Measurements from ENCODE around the gene EHBP1. TPM values are rescaled to one million over a fixed set of nuclear protein-coding genes. Genes with fewer than 3 reads are reported as not detected.

EHBP1 gene
- total RNA-seq, 6 experiments from 2014 or later = 40.4 to 66.6 (median 46.3) TPM

DNA sequence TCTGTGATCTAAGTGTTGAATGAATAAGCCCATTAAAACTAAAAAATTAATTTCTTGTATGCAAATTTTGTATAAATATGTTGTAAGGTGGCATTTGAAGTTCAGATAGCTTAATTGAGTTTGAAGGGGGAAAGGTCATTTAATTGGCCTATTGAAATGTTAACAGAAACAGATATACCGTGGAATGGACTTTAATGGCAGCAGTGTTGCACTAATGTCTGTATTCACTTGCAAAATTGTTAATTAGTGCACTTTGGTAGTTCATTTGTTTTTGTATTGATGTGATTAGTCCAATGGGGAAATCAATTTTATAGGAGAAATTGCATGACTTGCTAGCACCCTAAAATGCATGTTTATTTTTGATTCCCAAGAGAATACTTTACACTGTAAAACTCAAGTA, 303.3 kb downstream of the EHBP1 start:
- H3K27ac ChIP-seq = no peak overlapping the region
- intact Hi-C loops (cut with DNase I) = no loop called here
- H3K36me3 ChIP-seq = peaks cover 0 to 9% (median 4%) of the 10 kb centered on the region in 4 donors
- H3K9me3 ChIP-seq = no peaks in the 10 kb centered on the region
- H3K27me3 ChIP-seq = no peaks in the 10 kb centered on the region
- H3K4me3 ChIP-seq = no peak overlapping the region
- TF ChIP-seq, protein P1, sequence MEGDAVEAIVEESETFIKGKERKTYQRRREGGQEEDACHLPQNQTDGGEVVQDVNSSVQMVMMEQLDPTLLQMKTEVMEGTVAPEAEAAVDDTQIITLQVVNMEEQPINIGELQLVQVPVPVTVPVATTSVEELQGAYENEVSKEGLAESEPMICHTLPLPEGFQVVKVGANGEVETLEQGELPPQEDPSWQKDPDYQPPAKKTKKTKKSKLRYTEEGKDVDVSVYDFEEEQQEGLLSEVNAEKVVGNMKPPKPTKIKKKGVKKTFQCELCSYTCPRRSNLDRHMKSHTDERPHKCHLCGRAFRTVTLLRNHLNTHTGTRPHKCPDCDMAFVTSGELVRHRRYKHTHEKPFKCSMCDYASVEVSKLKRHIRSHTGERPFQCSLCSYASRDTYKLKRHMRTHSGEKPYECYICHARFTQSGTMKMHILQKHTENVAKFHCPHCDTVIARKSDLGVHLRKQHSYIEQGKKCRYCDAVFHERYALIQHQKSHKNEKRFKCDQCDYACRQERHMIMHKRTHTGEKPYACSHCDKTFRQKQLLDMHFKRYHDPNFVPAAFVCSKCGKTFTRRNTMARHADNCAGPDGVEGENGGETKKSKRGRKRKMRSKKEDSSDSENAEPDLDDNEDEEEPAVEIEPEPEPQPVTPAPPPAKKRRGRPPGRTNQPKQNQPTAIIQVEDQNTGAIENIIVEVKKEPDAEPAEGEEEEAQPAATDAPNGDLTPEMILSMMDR (IDR thresholded peaks at IDR 0.05) = no peak
- no peak for TF ChIP-seq POLR2A (IDR thresholded peaks at IDR 0.05)
- DNase-seq (no peak), ATAC-seq (no peak)
- no peaks in the 10 kb centered on the region for H3K4me1 ChIP-seq
- 70% methylated on average over 1 of the region's 1 CpG for WGBS (ENCODE audit: insufficient coverage, low coverage, low lambda C conversion rate, missing lambda C conversion rate)

DNA sequence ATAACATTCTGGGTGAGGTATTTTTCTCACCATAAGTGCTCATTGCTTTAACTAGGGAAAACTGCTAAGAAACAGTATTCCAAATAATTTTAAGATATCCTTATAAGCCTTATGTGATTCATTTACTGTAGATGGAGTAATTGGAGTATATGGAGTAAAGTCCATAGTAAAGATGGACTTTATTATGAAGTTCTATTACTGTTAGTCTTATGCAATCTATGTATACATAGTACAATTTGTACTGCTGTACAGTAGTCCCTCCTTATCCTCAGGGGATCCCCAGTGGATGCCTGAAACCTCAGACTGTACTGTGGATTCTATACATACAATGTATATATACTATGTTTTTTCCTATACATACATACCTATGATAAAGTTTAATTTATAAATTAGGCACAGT, 304.0 kb downstream of the EHBP1 start:
- no peak overlapping the region for H3K27ac ChIP-seq
- ATAC-seq (peak in 2 of 4 donors; percentile 23 to 36), DNase-seq (no peak)
- peaks cover 0 to 12% (median 3%) of the 10 kb centered on the region in 4 donors for H3K36me3 ChIP-seq
- H3K27me3 ChIP-seq = no peaks in the 10 kb centered on the region
- H3K9me3 ChIP-seq = no peaks in the 10 kb centered on the region
- no peaks in the 10 kb centered on the region for H3K4me1 ChIP-seq
- intact Hi-C loops (cut with DNase I) = no loop called here
- H3K4me3 ChIP-seq = no peak overlapping the region
- TF ChIP-seq, protein P1 (IDR thresholded peaks at IDR 0.05) = no peak
- no peak for TF ChIP-seq POLR2A (IDR thresholded peaks at IDR 0.05)

DNA sequence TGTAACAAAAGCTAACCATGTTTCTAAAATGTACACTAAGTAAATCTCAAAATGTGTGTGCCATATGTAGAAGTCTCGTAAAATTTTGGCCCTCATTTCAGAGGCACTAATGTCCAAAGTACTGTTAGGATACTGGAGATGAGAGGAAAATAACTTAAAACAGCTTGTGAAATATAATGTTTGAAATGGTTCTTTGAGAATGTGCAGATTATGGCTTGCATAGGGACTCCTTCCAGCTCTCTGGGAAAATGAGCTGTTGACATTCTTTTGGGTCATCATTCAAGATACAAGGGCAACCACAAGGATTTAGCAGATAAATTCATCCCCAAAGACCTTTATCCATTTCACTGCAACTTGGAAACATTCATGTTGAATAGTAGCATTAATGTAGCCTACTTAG, 307.0 kb downstream of the EHBP1 start:
- 94% methylated on average over 1 of the region's 1 CpG for WGBS (ENCODE audit: insufficient coverage, low coverage, low lambda C conversion rate, missing lambda C conversion rate)

DNA sequence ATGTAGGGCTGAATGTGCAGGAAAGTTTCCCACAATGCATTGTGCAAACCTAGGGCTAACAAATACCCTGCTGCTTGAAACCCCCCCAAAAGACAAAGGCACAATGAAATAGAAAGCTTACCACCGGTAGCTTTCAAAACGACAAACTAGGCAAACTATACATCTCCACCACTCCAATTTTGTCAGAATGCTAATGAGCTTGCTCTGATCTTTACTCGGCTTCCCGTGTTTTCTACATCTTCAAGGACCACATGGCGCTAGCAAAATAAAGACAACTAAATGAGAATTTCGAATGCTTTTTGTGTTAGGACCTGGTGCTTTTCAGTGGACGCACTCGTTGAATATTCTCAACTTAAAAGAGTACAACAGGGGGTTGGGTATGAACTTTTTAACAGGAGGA, 307.9 kb downstream of the EHBP1 start:
- TF ChIP-seq, protein P1 (IDR thresholded peaks at IDR 0.05) = no peak
- no peak for TF ChIP-seq POLR2A (IDR thresholded peaks at IDR 0.05)

More for the DNA sequence above, 307.0 kb downstream of the EHBP1 start:
- no peak for ATAC-seq
- H3K27ac ChIP-seq = no peak overlapping the region
- H3K9me3 ChIP-seq = no peaks in the 10 kb centered on the region
- TF ChIP-seq POLR2A (IDR thresholded peaks at IDR 0.05) = no peak
- TF ChIP-seq, protein P1 (IDR thresholded peaks at IDR 0.05) = no peak
- no peak for DNase-seq
- no peaks in the 10 kb centered on the region for H3K4me1 ChIP-seq
- no peak overlapping the region for H3K4me3 ChIP-seq
- H3K27me3 ChIP-seq = no peaks in the 10 kb centered on the region
- intact Hi-C loops (cut with DNase I) = no loop called here
- H3K36me3 ChIP-seq = peaks cover 0 to 20% (median 0%) of the 10 kb centered on the region in 4 donors

DNA sequence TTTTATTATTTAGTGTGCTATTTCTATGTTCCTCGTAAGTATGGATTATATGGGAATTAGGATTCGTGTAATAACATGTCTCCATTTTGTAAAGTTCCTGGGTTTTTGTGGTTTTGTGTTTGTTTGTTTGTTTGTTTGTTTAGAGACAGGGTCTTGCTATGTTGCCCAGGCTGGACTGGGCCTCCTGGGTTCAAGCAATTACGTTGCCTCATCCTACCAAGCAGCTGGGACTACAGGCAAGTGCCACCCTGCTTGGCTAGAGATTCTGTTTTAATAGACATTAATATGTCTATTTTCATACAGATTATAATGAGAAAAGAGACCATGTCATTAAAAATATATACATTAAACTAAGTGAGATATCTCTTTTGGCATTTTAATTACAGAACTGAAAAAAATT, 309.9 kb downstream of the EHBP1 start:
- Histone ChIP-seq H3K27me3 (no peaks in the 10 kb centered on the region), H3K4me1 (no peaks in the 10 kb centered on the region), H3K9me3 (no peaks in the 10 kb centered on the region), H3K27ac (no peak overlapping the region), H3K4me3 (no peak overlapping the region), H3K36me3 (peaks cover 0 to 20% (median 0%) of the 10 kb centered on the region in 4 donors)
- intact Hi-C loops (cut with DNase I) = no loop called here
- WGBS (ENCODE audit: insufficient coverage, low coverage, low lambda C conversion rate, missing lambda C conversion rate) = 94% methylated on average over 3 of the region's 3 CpGs
- DNase-seq (no peak), ATAC-seq (no peak)
- TF ChIP-seq, protein P1 (IDR thresholded peaks at IDR 0.05) = no peak
- TF ChIP-seq POLR2A (IDR thresholded peaks at IDR 0.05) = no peak

More for the DNA sequence above, 307.9 kb downstream of the EHBP1 start:
- DNase-seq = no peak
- 94% methylated on average over 8 of the region's 8 CpGs for WGBS (ENCODE audit: insufficient coverage, low coverage, low lambda C conversion rate, missing lambda C conversion rate)
- H3K36me3 ChIP-seq = peaks cover 0 to 20% (median 0%) of the 10 kb centered on the region in 4 donors
- ATAC-seq = no peak
- H3K9me3 ChIP-seq = no peaks in the 10 kb centered on the region
- H3K27me3 ChIP-seq = no peaks in the 10 kb centered on the region
- H3K27ac ChIP-seq = no peak overlapping the region
- H3K4me1 ChIP-seq = no peaks in the 10 kb centered on the region
- intact Hi-C loops (cut with DNase I) = no loop called here
- H3K4me3 ChIP-seq = no peak overlapping the region
